ENCODE measurements around the gene RSPH6A.

DNA sequence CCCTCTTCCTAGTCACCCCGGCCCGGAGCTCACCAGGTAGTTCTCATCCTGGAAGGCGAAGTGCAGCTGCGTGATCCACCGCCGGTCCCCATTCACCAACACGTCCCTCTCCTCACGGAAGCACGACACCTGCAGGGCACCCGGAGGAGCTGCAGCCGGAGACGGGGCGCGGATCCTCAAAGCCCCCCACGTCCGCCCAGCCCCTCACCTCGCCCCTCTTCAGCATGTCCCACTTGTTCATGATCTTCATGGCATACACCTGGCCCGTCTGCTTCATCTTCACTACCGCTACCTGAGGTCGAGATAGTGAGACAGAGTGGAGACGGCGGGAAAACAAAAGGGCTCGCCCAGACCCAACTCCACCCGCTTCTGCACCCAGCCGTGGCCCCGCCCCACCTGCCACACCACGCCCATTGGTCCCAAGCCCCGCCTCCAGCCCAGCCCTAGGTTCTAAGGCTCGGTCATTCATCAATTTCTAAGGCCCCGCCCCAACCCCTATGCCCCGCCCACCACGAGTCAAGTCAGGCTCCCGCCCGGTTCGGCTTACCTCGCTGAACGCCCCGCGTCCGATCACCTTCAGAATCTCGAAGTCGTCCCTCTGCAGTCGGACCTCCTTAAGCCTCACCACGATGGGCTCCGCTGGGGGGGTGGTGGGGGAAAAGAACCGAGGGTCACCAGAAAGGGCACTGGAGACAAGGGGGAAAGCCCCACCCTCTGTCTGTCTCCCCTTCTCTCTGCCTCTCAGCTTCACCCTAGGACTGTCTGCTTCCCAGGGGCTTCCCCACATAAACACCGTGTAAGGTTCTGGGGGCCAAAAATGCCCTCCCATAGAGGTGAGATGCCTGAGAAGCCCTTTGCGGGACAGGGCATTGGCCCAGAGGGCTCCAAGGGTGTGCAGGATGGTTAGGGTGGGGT lies 35.6 kb downstream of the RSPH6A start:
- TF ChIP-seq POLR2AphosphoS5 (IDR thresholded peaks at IDR 0.05) = peak; percentile 31
- no peak for TF ChIP-seq EP300 (IDR thresholded peaks at IDR 0.05)
- peak in 3 of 4 experiments; percentile 81 to 87 (median 84) for TF ChIP-seq CTCF (IDR thresholded peaks at IDR 0.05)
- TF ChIP-seq POLR2A (IDR thresholded peaks at IDR 0.05) = no peak

Data from gastroesophageal sphincter (tissue), 3 donors.